Stimulated activated memory B cell treated with anti-CD40 and anti-IgM and Interleukin-4, amounts not matched to agents 10 μg/mL and 1 μg/mL and 100 μg/mL, for 72 hours (primary cell): ENCODE measurements around the gene ABCG4.
"Not testable (repeated sequence)": the region's sequence is repeated elsewhere in the genome, so short reads cannot be mapped to it uniquely, and the experiment has no call there.

Source experiments
- ATAC-seq: fragments of 150-1000 bp; cut with Tn5 transposase; 2 replicates; pipeline ENCODE4 v1.10.0; 2021
- H3K27ac Mint-ChIP-seq: one replicate; pipeline ENCODE4 v1.8.0; 2022; ENCODE audit warnings: mild to moderate bottlenecking, mixed read lengths
- H3K27me3 Mint-ChIP-seq: one replicate; pipeline ENCODE4 v1.8.0; 2022; ENCODE audit warnings: mixed read lengths
- H3K36me3 Mint-ChIP-seq: one replicate; pipeline ENCODE4 v1.8.0; 2022; ENCODE audit warnings: mixed read lengths
- H3K4me1 Mint-ChIP-seq: one replicate; pipeline ENCODE4 v1.8.0; 2022; ENCODE audit warnings: mixed read lengths
- H3K4me3 Mint-ChIP-seq: one replicate; pipeline ENCODE4 v1.8.0; 2022; ENCODE audit warnings: mild to moderate bottlenecking, moderate library complexity, mixed read lengths
- H3K9me3 Mint-ChIP-seq: one replicate; pipeline ENCODE4 v1.8.0; 2022; ENCODE audit warnings: mixed read lengths

ABCG4 gene

GRCh38 chr11:119149018-119149785 lies at the start of gene ABCG4:
Gene ABCG4, plus strand, starts transcription at chr11:119149052. Its CDS starts 914 bp downstream, at chr11:119149966.
- Mint-ChIP-seq H3K4me1 (peaks cover 21% of the 10 kb centered on the region), H3K27me3 (peaks cover 87% of the 10 kb centered on the region), H3K36me3 (no peaks in the 10 kb centered on the region), H3K9me3 (no peaks in the 10 kb centered on the region), H3K27ac (no peak within 1 kb of the TSS), H3K4me3 (peak within 1 kb of the TSS; percentile 58)
- peak; percentile 56 for ATAC-seq

GRCh38 chr11:119099711-119100110 lies 49.1 kb upstream of the ABCG4 start:
- Mint-ChIP-seq H3K4me3 (no peak overlapping the region), H3K36me3 (peaks cover 31% of the 10 kb centered on the region), H3K27ac (no peak overlapping the region), H3K27me3 (no peaks in the 10 kb centered on the region), H3K4me1 (peaks cover 46% of the 10 kb centered on the region), H3K9me3 (no peaks in the 10 kb centered on the region)
- no peak for ATAC-seq

DNA sequence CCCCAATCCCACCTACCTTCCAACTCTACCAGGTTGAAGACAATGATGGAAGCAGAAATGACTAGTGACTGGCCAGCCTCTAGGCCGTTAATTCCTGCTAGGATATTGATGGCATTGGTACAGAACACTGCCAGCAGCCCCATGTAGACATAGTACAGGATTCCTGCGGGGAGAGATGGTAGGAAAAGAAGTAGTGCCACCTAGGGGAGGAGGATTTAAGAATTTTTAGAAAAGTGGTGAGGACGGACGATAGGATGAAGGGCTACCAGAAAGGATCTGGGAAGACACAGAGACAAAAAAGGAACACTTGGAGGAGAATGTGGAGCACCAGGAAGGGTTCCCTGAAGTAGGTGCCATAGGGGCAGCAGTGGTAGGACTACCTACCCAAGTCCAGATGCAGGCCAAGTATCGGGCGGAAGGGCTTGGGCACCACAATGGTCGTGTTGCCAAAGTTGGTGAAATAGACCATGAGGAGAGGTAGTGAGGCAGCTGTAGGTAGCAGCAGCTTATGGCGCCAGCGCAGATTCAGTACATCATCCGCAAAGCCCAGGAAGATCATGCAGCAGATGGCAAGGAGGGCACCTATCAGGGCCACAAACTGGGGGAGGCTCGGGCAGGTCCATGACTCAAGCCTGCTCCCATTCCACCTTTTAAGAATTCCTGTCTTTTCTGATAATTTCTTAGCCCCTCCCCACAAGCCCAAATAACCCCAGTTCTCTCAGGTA lies 48.4 kb upstream of the ABCG4 start:
- H3K27ac Mint-ChIP-seq, result peak overlapping the region; percentile 93
- no peaks in the 10 kb centered on the region for H3K9me3 Mint-ChIP-seq
- no peaks in the 10 kb centered on the region for H3K27me3 Mint-ChIP-seq
- H3K4me3 Mint-ChIP-seq, result peak overlapping the region; percentile 90
- ATAC-seq, result no peak
- peaks cover 41% of the 10 kb centered on the region for H3K4me1 Mint-ChIP-seq
- peaks cover 31% of the 10 kb centered on the region for H3K36me3 Mint-ChIP-seq

GRCh38 chr11:119100994-119101758 lies 47.7 kb upstream of the ABCG4 start:
- Mint-ChIP-seq H3K27me3 (no peaks in the 10 kb centered on the region), H3K36me3 (peaks cover 31% of the 10 kb centered on the region), H3K4me1 (peaks cover 38% of the 10 kb centered on the region), H3K9me3 (no peaks in the 10 kb centered on the region), H3K4me3 (peak overlapping the region; percentile 90), H3K27ac (peak overlapping the region; percentile 93)
- ATAC-seq, result peak; percentile 22

DNA sequence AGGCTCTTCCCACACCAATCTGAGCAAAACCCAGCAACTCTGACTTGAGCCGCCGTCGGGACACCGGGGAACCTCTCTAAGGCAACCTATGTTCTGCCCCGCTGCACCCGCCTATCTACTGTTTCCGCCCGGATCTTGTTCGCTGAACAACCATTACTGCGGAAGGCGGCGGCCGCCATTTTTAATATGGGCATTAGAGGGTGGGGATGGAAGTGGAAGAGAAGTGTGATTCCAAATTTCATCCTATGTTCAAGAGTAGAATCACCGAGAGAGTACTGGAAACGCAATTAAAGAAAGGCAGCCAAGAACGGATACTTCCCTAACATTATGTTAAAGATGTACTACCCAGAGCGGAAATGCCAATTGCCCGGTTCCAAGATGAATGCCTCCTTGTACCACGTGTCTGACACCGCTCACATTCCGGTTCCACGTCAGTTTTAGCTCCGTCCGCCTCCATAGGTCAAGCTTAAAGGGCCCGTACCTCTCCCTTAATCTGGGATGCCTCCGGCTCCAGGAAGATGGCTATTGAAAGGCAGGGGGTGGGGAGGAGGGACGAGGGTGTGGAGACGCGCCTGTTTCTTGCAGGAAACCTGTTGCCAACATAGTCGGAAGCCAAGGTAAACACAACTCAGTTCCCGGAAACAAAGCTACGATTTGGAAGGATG lies 47.0 kb upstream of the ABCG4 start, which contains the start of gene DPAGT1:
Gene DPAGT1, minus strand, starts transcription at position 95 of the 665 bp plus-strand sequence. CDS start 198 bp downstream, outside the sequence.
- Mint-ChIP-seq H3K27ac (peak within 1 kb of the TSS; percentile 93), H3K4me3 (peak within 1 kb of the TSS; percentile 90), H3K27me3 (no peaks in the 10 kb centered on the region), H3K36me3 (peaks cover 26% of the 10 kb centered on the region), H3K9me3 (no peaks in the 10 kb centered on the region), H3K4me1 (peaks cover 45% of the 10 kb centered on the region)
- ATAC-seq, result peak; percentile 94

DNA sequence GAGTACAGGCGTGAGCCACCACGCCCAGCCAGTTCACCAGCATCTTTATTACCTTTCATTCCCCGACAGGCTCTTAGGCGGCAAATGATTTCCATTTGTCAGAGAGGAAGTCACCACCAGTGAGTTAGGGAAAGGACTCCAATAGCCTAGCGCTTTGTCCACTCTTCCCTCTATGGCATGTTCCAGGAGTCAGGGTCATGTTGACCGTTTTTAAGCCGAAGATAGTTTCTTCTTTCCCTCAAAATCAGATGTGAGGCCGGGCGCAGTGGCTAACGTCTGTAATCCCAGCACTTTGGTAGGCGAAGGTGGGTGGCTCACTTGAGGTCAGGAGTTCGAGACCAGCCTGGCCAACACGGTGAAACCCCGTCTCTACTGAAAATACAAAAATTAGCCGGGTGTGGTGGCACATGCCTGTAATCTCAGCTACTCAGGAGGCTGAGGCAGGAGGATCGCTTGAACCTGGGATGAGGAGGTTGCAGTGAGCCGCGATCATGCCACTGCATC lies 45.6 kb upstream of the ABCG4 start:
- ATAC-seq, H3K27me3 Mint-ChIP-seq, H3K9me3 Mint-ChIP-seq: not testable (repeated sequence)
- H3K27ac Mint-ChIP-seq, result peak overlapping the region; percentile 93
- peak overlapping the region; percentile 56 for H3K4me3 Mint-ChIP-seq
- peaks cover 16% of the 10 kb centered on the region for H3K36me3 Mint-ChIP-seq
- H3K4me1 Mint-ChIP-seq, result peaks cover 42% of the 10 kb centered on the region

DNA sequence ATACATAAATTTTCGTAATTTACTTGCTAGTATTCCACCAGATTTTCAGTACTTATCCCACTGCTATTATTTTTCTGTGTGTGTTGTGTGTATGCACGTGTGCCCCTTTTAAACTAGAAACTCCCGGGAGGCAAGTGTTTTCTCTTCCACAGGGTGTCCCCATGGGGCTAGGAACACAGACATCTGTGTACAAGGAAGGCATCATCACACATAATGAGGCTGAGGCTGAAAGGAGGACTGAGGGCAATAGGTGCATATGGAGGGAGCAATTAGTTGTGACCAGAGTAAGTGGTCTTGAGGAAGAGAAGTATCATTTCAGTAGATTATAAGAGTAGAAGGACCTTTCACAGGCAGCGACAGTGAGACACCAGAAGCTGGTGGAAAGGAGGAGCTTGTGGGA lies 45.1 kb upstream of the ABCG4 start:
- Mint-ChIP-seq H3K36me3 (peaks cover 10% of the 10 kb centered on the region), H3K27ac (no peak overlapping the region), H3K9me3 (no peaks in the 10 kb centered on the region), H3K4me3 (no peak overlapping the region), H3K4me1 (peaks cover 44% of the 10 kb centered on the region), H3K27me3 (no peaks in the 10 kb centered on the region)
- no peak for ATAC-seq

- Mint-ChIP-seq H3K4me1 (peaks cover 34% of the 10 kb centered on the region), H3K36me3 (peaks cover 16% of the 10 kb centered on the region), H3K27me3 (no peaks in the 10 kb centered on the region)
Observed at GRCh38 chr11:119106564-119107537, 42.0 kb upstream of the ABCG4 start, which contains the start of gene C2CD2L. Gene C2CD2L, plus strand, starts transcription at chr11:119107344. Its CDS starts 398 bp downstream, at chr11:119107742.

GRCh38 chr11:119107538-119108145 lies 41.2 kb upstream of the ABCG4 start:
- peak; percentile 60 for ATAC-seq
- H3K27me3 Mint-ChIP-seq, result no peaks in the 10 kb centered on the region
- no peaks in the 10 kb centered on the region for H3K9me3 Mint-ChIP-seq
- peak overlapping the region; percentile 88 for H3K4me3 Mint-ChIP-seq
- H3K27ac Mint-ChIP-seq, result no peak overlapping the region
- peaks cover 34% of the 10 kb centered on the region for H3K4me1 Mint-ChIP-seq
- peaks cover 19% of the 10 kb centered on the region for H3K36me3 Mint-ChIP-seq

More at GRCh38 chr11:119106564-119107537, 42.0 kb upstream of the ABCG4 start, which contains the start of gene C2CD2L:
- ATAC-seq, result peak; percentile 95
- H3K9me3 Mint-ChIP-seq, result no peaks in the 10 kb centered on the region
- H3K4me3 Mint-ChIP-seq, result peak within 1 kb of the TSS; percentile 88
- peak within 1 kb of the TSS; percentile 93 for H3K27ac Mint-ChIP-seq

DNA sequence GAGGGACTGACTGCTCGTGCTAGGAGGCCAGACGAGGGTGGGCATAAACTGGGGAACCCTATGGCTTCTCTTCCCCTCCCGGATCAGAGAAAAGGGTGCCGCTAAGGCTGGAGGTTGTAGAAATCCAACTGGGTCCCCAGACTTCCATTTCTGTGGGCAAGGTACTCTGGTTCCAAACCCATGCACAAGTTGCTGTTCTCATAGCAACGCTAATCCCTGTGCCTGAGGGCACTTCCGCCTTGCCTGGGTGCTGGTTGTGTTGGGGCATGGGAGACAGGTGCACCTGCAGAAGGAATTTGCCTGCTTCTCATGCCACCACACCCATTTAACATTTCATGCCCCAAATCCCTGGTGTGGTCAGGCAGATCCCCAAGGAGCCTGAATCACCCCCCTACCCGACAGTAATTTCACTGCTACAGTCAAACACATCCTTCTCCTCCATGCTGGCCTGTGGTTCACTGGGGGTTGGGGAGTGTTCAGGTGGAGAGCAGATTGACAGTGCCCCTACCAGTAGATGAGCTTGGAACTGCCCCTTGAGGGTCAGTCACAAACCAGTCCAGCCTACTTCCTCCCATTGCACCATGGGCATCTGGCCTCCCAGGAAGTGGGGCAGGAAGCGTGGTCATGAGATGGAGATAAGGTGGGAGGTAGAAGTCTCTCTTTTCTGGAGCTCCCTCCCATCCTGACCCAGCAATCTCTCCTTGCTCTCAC lies 40.6 kb upstream of the ABCG4 start:
- Mint-ChIP-seq H3K9me3 (no peaks in the 10 kb centered on the region), H3K27me3 (no peaks in the 10 kb centered on the region), H3K4me1 (peaks cover 34% of the 10 kb centered on the region), H3K4me3 (peak overlapping the region; percentile 88), H3K36me3 (peaks cover 26% of the 10 kb centered on the region), H3K27ac (peak overlapping the region; percentile 10)
- no peak for ATAC-seq

DNA sequence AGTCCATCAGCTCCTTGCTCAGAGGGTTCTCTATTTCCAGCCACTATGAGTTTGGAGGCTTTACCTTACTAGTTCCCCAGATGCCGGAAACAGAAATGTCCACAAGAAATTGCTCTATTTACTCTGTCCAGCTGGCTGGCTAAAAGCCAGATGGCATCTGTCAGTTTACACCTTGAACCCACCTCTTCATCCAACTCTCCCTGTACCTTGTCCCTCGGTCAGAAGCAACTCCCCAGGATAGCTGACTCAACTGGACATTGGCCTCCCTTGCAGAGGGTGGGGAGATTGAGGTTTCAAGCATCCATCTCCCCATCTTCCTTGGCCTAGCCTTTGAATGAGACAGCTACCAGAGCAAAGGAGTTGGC lies 40.0 kb upstream of the ABCG4 start:
- Mint-ChIP-seq H3K36me3 (peaks cover 29% of the 10 kb centered on the region), H3K9me3 (no peaks in the 10 kb centered on the region), H3K27me3 (no peaks in the 10 kb centered on the region), H3K4me3 (peak overlapping the region; percentile 88), H3K4me1 (peaks cover 34% of the 10 kb centered on the region), H3K27ac (peak overlapping the region; percentile 10)
- no peak for ATAC-seq

GRCh38 chr11:119109843-119110242 lies 39.0 kb upstream of the ABCG4 start:
- H3K4me1 Mint-ChIP-seq, result peaks cover 34% of the 10 kb centered on the region
- H3K27ac Mint-ChIP-seq, result no peak overlapping the region

GRCh38 chr11:119110439-119110838 lies 38.4 kb upstream of the ABCG4 start:
- H3K4me1 Mint-ChIP-seq, result peaks cover 34% of the 10 kb centered on the region
- H3K27ac Mint-ChIP-seq, result no peak overlapping the region
- ATAC-seq, result no peak
- no peaks in the 10 kb centered on the region for H3K27me3 Mint-ChIP-seq
- no peaks in the 10 kb centered on the region for H3K9me3 Mint-ChIP-seq
- no peak overlapping the region for H3K4me3 Mint-ChIP-seq
- H3K36me3 Mint-ChIP-seq, result peaks cover 39% of the 10 kb centered on the region

More at GRCh38 chr11:119109843-119110242, 39.0 kb upstream of the ABCG4 start:
- Mint-ChIP-seq H3K27me3 (no peaks in the 10 kb centered on the region), H3K4me3 (no peak overlapping the region), H3K9me3 (no peaks in the 10 kb centered on the region), H3K36me3 (peaks cover 34% of the 10 kb centered on the region)
- no peak for ATAC-seq
